HepG2 (cell line): ENCODE results near the gene C2CD3. TPM values are rescaled to one million over a fixed set of nuclear protein-coding genes. Genes with fewer than 3 reads are reported as not detected.

Source experiments
- ATAC-seq: fragments of 200-7000 bp; cut with Tn5 transposase; 3 replicates; pipeline ENCODE4 v1.9.1; 2020; ENCODE audit warnings: mild to moderate bottlenecking, moderate library complexity
- BruUV-seq: library from RNA; stranded (reverse); fragments of 400-500 nt; replicated peaks from 2 replicates; lab custom pipeline; 2021; lab: Mats Ljungman, UMichigan
- CTCF ChIA-PET: fragments of 300-600 bp; formaldehyde crosslinking; extraction: SDS; loops from one replicate; lab custom pipeline; 2021; ENCODE audit warnings: low total read pairs, inconsistent platforms, low intra/inter-chr PET ratio; lab: Yijun Ruan, JAX
- POLR2A ChIA-PET: fragments of 350-600 bp; sonication (Branson Sonifier 250); formaldehyde crosslinking; loops from one replicate; lab custom pipeline; 2020; ENCODE audit warnings: antibody characterized with exemption, inconsistent platforms; lab: Yijun Ruan, JAX
- DNase-seq: peaks from one replicate; pipeline ENCODE4 v3.0.0-alpha.2; 2015; ENCODE audit warnings: low spot score
- FAIRE-seq: peaks from 3 replicates; lab custom pipeline; 2011; peaks lifted over from hg19 to GRCh38; lab: Jason Lieb, UNC
- H2AFZ ChIP-seq: one replicate; pipeline ENCODE4 v1.6.1; 2011; ENCODE audit warnings: low read length, inconsistent platforms
- H3K27ac ChIP-seq: fragments of 300-600 bp; 3 replicates; pipeline ENCODE4 v1.8.0; 2011; ENCODE audit warnings: mixed run types, mild to moderate bottlenecking, mixed read lengths, low read length, inconsistent platforms; ENCODE audit not compliant: insufficient read depth; ENCODE audit errors: extremely low read length
- H3K27me3 ChIP-seq, 2 experiments: fragments of 200-600 bp in 1 of 2; 2 replicates in 1 of 2; 3 replicates in 1 of 2; pipeline versions ENCODE4 v1.6.0 to v1.8.0; 2011; ENCODE audit warnings: low read length in 2 of 2, mild to moderate bottlenecking in 2 of 2, moderate library complexity in 2 of 2, inconsistent platforms in 1 of 2; ENCODE audit not compliant: insufficient read depth in 2 of 2, control insufficient read depth in 1 of 2
- H3K36me3 ChIP-seq, 2 experiments: fragments of 200-600 bp in 1 of 2; replicated peaks in 1 of 2; 2 replicates in 1 of 2; 3 replicates in 1 of 2; pipeline versions ENCODE4 v1.5.1 to v1.8.0; 2011; ENCODE audit warnings: low read length in 2 of 2, inconsistent platforms in 1 of 2; ENCODE audit not compliant: insufficient read depth in 2 of 2, control insufficient read depth in 1 of 2
- H3K4me1 ChIP-seq: 2 replicates; pipeline ENCODE4 v1.5.1; 2012; ENCODE audit warnings: low read length, inconsistent platforms; ENCODE audit not compliant: insufficient read depth
- H3K4me2 ChIP-seq: 2 replicates; pipeline ENCODE4 v1.6.0; 2011; ENCODE audit warnings: low read depth, low read length, inconsistent platforms
- H3K4me3 ChIP-seq, 3 experiments: fragments of 200-600 bp in 1 of 3; sonication (generic), shearing (Covaris generic) in 1 of 3; replicated peaks in 1 of 3; 2 replicates each; pipeline ENCODE4 v1.5.1; 2011 to 2016; ENCODE audit warnings: low read length in 3 of 3, inconsistent platforms in 2 of 3, low read depth in 2 of 3, mild to moderate bottlenecking in 2 of 3, control low read depth in 1 of 3, mixed read lengths in 1 of 3; ENCODE audit not compliant: insufficient read depth in 1 of 3
- H3K79me2 ChIP-seq: one replicate; pipeline ENCODE4 v1.6.1; 2011; ENCODE audit warnings: low read length, inconsistent platforms; ENCODE audit not compliant: insufficient read depth
- H3K9ac ChIP-seq: 2 replicates; pipeline ENCODE4 v1.6.0; 2011; ENCODE audit warnings: mild to moderate bottlenecking, low read depth, low read length, inconsistent platforms; ENCODE audit not compliant: insufficient read depth
- H3K9me3 ChIP-seq: 2 replicates; pipeline ENCODE4 v1.5.1; 2012; ENCODE audit warnings: mild to moderate bottlenecking, low read length
- H4K20me1 ChIP-seq: 2 replicates; pipeline ENCODE4 v1.6.0; 2011; ENCODE audit warnings: inconsistent platforms, mild to moderate bottlenecking, low read length, moderate library complexity; ENCODE audit not compliant: insufficient read depth
- ATRX ChIP-seq: sonication (generic); formaldehyde crosslinking; IDR thresholded peaks from 2 replicates; pipeline ENCODE4 v1.4.0; 2020; ENCODE audit warnings: missing genetic modification reagents, borderline replicate concordance
- CBX2 ChIP-seq, 2 experiments: fragments of 200-600 bp in 1 of 2; sonication (generic); formaldehyde crosslinking in 1 of 2; IDR thresholded peaks; 2 replicates each; pipeline versions ENCODE4 v1.7.0 to v1.8.1; 2018 to 2022; ENCODE audit warnings: low read depth in 2 of 2, low read length in 1 of 2, mild to moderate bottlenecking in 1 of 2, missing genetic modification reagents in 1 of 2
- HNRNPH1 ChIP-seq: fragments of 200-400 bp; formaldehyde crosslinking; optimal IDR thresholded peaks from 2 replicates; pipeline ENCODE3; 2017; ENCODE audit warnings: mild to moderate bottlenecking, low read depth, low read length
- KIAA2018 ChIP-seq: sonication (generic); formaldehyde crosslinking; IDR thresholded peaks from 2 replicates; pipeline ENCODE4 v1.5.0; 2020; ENCODE audit warnings: mild to moderate bottlenecking, missing genetic modification reagents, borderline replicate concordance
- MXD3 ChIP-seq: IDR thresholded peaks from 2 replicates; pipeline ENCODE4 v1.6.1; 2016; ENCODE audit warnings: mild to moderate bottlenecking, missing biosample characterization, missing genetic modification reagents
- PBX3 ChIP-seq: sonication (generic); formaldehyde crosslinking; IDR thresholded peaks from 2 replicates; pipeline ENCODE4 v1.8.1; 2023; ENCODE audit warnings: missing genetic modification reagents, inconsistent platforms, borderline replicate concordance
- SMARCE1 ChIP-seq: fragments of 450-650 bp; IDR thresholded peaks from 2 replicates; pipeline ENCODE4 v1.6.1; 2017; ENCODE audit warnings: borderline replicate concordance
- SRSF4 ChIP-seq: fragments of 200-400 bp; formaldehyde crosslinking; IDR thresholded peaks from one replicate; pipeline ENCODE4 v1.6.1; 2018; ENCODE audit warnings: mild to moderate bottlenecking, low read depth, low read length, moderate library complexity; ENCODE audit not compliant: poor library complexity, severe bottlenecking
- TSC22D2 ChIP-seq: sonication (generic); formaldehyde crosslinking; IDR thresholded peaks from 2 replicates; pipeline ENCODE4 v1.5.1; 2020; ENCODE audit warnings: missing genetic modification reagents, mild to moderate bottlenecking, borderline replicate concordance
- ZBTB8A ChIP-seq: sonication (generic); formaldehyde crosslinking; IDR thresholded peaks from 2 replicates; pipeline ENCODE4 v1.4.0; 2020; ENCODE audit warnings: mild to moderate bottlenecking, low read depth, missing genetic modification reagents, borderline replicate concordance
- ZMAT5 ChIP-seq: sonication (generic); formaldehyde crosslinking; IDR thresholded peaks from 2 replicates; pipeline ENCODE4 v1.5.0; 2020; ENCODE audit warnings: mild to moderate bottlenecking, low read depth, missing genetic modification reagents, borderline replicate concordance
- ZNF10 ChIP-seq: sonication (generic); formaldehyde crosslinking; IDR thresholded peaks from 2 replicates; pipeline ENCODE4 v1.4.0; 2020; ENCODE audit warnings: mild to moderate bottlenecking, low read depth, missing genetic modification reagents, borderline replicate concordance
- ZNF337 ChIP-seq: sonication (generic); formaldehyde crosslinking; IDR thresholded peaks from 2 replicates; pipeline ENCODE4 v1.5.1; 2020; ENCODE audit warnings: missing genetic modification reagents, low read depth, mild to moderate bottlenecking, borderline replicate concordance
- ZNF614 ChIP-seq: IDR thresholded peaks from 2 replicates; pipeline ENCODE4 v1.6.1; 2018; ENCODE audit warnings: missing biosample characterization, missing genetic modification reagents, inconsistent platforms, borderline replicate concordance
- WGBS: methylation state at CpG from one replicate; pipeline ENCODE4 v1.1.6; 2017; ENCODE audit warnings: low lambda C conversion rate; 5-methylcytosine and 5-hydroxymethylcytosine counted together
- in situ Hi-C: cut with HindIII; loops from 2 replicates; pipeline ENCODE4 v1.10.0; 2017; ENCODE audit warnings: low pct_unique_long_range_greater_than_20kb; ENCODE audit not compliant: extremely low pct_ligation_motif_present
- intact Hi-C: fragments of 100-400 bp; cut with micrococcal nuclease; formaldehyde crosslinking; loops from one replicate; pipeline ENCODE4 v1.10.0; 2022; ENCODE audit not compliant: unreplicated experiment
- polyA plus RNA-seq, 8 experiments: library from polyadenylated mRNA; depleted of rRNA in 3 of 8; stranded (reverse) in 7 of 8; unstranded in 1 of 8; fragments of >200 nt; fragmentation: Illumina TruSeq in 4 of 8; extraction: Trizol in 4 of 8; gene quantifications; 2 replicates each; pipeline versions ENCODE4 v1.2.1 to v1.2.3, GENCODE V29; 2011 to 2016; ENCODE audit warnings: low read depth in 4 of 8, missing spikeins in 1 of 8, mixed read lengths in 1 of 8; ENCODE audit not compliant: insufficient read depth in 1 of 8
- total RNA-seq, 5 experiments: library from RNA; depleted of rRNA; stranded (reverse); fragments of >200 nt; fragmentation: Illumina TruSeq; extraction: Trizol; gene quantifications; 2 replicates each; pipeline ENCODE4 v1.2.3, GENCODE V29; 2016; ENCODE audit warnings: low read depth in 1 of 5

C2CD3 gene
- total and polyA plus RNA-seq, 2 of the 13 experiments (the other 11 are each of a cell fraction or from before 2014, with no cell fraction given) = 5.5 to 6.4 TPM

GRCh38 chr11:74185695-74186094 lies 14.9 kb upstream of the C2CD3 start:
- 96% methylated on average over 2 of the region's 2 CpGs for WGBS
- H3K27ac ChIP-seq = no peak overlapping the region
- H3K9ac ChIP-seq = no peak overlapping the region
- DNase-seq (no peak), ATAC-seq (no peak), FAIRE-seq (no peak)
- H3K79me2 ChIP-seq = peaks cover 43% of the 10 kb centered on the region
- no peaks in the 10 kb centered on the region for H3K27me3 ChIP-seq
- H3K9me3 ChIP-seq = no peaks in the 10 kb centered on the region
- H3K36me3 ChIP-seq = peaks cover 0 to 24% of the 10 kb centered on the region in 2 experiments; a peak in 1 of 5 replicates
- H2AFZ ChIP-seq = no peak overlapping the region
- intact Hi-C loops (no loop called here), in situ Hi-C loops (no loop called here)
- no peak overlapping the region for H3K4me3 ChIP-seq
- H4K20me1 ChIP-seq = no peaks in the 10 kb centered on the region
- POLR2A ChIA-PET = interaction anchor here (2.9 kb wide), 1 partner anchor 15 kb away, joined by 8 read pairs; the partner anchor contains the start of genes C2CD3 and PPME1
- no peak overlapping the region for H3K4me2 ChIP-seq
- no TSS peak for BruUV-seq
- no peaks in the 10 kb centered on the region for H3K4me1 ChIP-seq
- CTCF ChIA-PET = no interaction called here
- TF ChIP-seq ZNF614 = no peak
- no peak for TF ChIP-seq PBX3
- no peak for TF ChIP-seq HNRNPH1
- no peak for TF ChIP-seq ZBTB8A (CRISPR knock-in tag)
- TF ChIP-seq ZMAT5 (CRISPR knock-in tag) = no peak
- no peak for TF ChIP-seq ATRX (CRISPR knock-in tag)
- TF ChIP-seq ZNF10 = no peak
- no peak for TF ChIP-seq SRSF4
- no peak for TF ChIP-seq SMARCE1
- TF ChIP-seq TSC22D2 = no peak
- no peak for TF ChIP-seq ZNF337 (CRISPR knock-in tag)
- no peak for TF ChIP-seq MXD3
- TF ChIP-seq KIAA2018 (CRISPR knock-in tag) = no peak
- TF ChIP-seq CBX2 (IDR thresholded peaks at IDR 0.05; ENCODE audit: low read depth, low read length) = no peak
- no peak for TF ChIP-seq CBX2 (CRISPR knock-in tag; IDR thresholded peaks at IDR 0.05; ENCODE audit: low read depth)
